NB4 (cell line): ENCODE data around the gene NOTCH1.

ENCODE experiments used
- CTCF ChIP-seq: IDR thresholded peaks from one replicate; pipeline ENCODE4 v1.5.1; 2012; ENCODE audit warnings: low read depth, low read length
- POLR2A ChIP-seq: IDR thresholded peaks from 2 replicates; pipeline ENCODE4 v1.6.1; 2011; ENCODE audit warnings: mild to moderate bottlenecking; ENCODE audit not compliant: insufficient read length; ENCODE audit errors: extremely low read depth

GRCh38 chr9:136510561-136510960, 35.3 kb downstream of the NOTCH1 start:
- TF ChIP-seq CTCF, result no peak
- TF ChIP-seq POLR2A, result no peak
